LNCAP (cell line): ENCODE measurements around the gene SYNE1.

Source experiments
- TF ChIP-seq, protein P1 (sequence below): fragments of 450-650 bp; IDR thresholded peaks from 2 replicates; pipeline ENCODE4 v1.5.1; 2017; ENCODE audit warnings: mild to moderate bottlenecking

Gene SYNE1

DNA sequence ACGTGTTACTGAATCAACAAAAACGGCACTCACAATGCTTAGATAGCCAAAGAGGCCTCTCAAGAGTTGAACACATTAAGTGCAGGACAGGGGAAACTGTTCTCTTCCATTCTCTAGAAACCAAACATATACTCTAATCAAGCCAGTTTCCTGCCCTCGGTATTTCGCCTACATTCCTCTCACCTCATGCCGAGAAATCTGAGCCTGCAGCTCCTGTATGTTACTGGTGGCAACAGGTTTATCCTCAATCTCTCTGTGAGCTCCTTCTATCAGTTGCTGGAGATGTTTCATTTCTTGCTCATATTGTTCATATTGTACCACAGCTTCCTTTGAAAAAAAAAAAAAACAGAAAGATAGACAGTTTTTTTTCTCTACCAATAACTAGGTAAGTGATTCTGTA, 328.9 kb downstream of the SYNE1 start:
- TF ChIP-seq, protein P1, sequence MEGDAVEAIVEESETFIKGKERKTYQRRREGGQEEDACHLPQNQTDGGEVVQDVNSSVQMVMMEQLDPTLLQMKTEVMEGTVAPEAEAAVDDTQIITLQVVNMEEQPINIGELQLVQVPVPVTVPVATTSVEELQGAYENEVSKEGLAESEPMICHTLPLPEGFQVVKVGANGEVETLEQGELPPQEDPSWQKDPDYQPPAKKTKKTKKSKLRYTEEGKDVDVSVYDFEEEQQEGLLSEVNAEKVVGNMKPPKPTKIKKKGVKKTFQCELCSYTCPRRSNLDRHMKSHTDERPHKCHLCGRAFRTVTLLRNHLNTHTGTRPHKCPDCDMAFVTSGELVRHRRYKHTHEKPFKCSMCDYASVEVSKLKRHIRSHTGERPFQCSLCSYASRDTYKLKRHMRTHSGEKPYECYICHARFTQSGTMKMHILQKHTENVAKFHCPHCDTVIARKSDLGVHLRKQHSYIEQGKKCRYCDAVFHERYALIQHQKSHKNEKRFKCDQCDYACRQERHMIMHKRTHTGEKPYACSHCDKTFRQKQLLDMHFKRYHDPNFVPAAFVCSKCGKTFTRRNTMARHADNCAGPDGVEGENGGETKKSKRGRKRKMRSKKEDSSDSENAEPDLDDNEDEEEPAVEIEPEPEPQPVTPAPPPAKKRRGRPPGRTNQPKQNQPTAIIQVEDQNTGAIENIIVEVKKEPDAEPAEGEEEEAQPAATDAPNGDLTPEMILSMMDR = no peak

DNA sequence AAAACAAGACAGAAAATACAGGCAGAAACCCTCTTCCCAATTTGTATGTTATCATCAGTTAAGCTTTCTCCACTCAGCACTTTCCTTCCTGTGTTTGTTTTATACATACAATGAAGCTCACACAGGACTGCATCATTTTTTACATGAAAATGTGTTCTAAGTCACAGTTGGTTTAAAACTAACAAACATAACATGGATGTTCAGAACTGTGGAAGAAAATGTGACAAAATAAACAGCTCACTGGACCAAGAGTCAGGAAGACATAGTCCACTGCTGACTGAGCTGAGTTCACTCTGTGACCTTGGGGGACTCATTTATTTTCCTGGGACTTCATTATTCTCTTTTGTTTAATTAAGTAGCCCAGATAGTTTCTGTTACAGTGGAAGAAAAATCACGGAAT, 331.5 kb downstream of the SYNE1 start:
- TF ChIP-seq, protein P1 = no peak

DNA sequence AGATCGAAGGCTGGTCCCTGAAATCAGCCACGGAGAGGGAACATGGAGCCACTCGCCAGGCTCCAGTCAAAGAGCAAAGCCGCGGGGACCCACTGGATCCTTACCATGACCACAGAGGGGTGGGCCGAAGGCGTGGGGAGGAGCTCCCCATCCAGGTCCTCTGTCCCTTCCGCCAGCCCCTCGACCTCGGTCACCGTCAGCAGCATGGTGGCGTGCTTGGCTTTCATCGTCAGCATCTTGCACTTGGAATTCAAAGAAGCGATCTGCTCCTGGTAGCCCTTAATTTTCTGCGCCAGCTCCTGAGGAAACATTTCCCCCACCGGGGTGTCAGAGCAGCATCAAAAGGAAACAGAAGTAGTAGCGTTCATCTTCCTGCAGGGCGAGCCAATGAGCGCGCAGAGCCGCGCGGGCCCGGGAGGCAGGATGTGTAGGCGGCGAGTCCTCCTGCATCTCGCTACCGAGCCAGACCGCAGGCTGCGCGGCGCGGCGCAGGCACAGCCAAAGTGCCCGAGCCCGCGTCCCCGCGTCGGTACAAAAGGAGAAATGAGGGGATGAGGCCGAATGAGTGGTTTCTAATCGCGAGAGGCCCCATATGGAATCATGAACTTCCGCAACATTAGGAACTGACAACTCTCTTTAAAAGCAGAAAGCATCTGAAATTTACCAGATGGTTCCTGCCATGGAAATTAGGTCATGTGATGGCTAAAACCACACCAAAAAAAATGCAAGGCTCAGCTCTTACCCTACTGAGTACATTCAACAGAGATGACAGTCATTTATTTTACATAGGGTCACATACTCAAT, 335.2 kb downstream of the SYNE1 start:
- TF ChIP-seq, protein P1 = peak; percentile 51

DNA sequence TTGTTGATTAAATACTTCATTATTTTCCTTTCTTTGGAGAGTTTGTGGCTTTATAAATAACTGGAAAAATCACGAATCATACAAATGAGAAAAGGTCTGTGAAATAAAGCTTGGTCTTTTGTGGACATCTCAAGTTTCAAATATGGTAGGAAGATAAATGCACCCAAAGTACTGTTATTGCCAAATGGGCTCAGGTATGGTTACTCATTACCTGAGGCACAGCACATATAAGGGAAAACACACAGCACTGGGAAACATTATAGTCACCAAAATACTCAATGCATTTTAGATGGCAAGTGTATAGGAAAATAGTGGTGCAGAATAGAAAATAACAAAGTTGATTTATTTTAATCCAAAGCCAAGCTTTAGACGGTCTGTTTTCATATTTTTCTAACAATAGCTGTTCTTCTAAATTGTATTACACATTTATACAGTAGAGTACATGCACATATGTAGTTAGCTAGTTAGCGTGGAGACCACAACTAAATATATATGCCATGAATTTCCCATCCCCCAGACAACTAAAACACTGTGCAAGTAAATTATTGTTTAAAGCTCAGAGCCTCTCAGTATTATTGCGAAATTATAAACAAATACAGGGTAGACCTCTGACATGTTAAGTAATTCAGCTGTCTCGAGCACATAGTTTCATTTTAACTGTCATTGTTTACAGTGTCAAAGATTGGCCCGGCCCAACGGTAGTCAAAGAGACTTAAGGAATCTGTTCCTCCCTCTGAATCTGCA, 336.0 kb downstream of the SYNE1 start:
- TF ChIP-seq, protein P1 = no peak

DNA sequence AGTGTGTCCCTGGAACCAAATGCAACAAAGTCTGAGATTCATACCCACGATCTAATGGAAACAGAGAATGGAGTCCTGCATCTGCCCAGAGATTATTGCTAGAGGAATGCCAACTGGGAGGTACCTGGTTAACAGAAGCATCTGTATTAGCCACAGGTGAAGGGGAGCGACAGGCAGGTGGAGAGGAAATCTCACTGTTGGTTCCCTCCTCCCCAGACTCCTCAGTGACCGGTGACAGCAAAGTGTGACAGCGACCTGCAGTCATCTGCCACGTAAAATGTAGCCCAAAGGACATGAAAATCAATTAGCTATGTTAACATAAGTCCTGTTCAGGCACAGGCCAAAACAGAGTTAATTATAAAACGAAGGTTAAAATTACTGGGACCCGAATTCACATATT, 336.6 kb downstream of the SYNE1 start:
- TF ChIP-seq, protein P1 = no peak

DNA sequence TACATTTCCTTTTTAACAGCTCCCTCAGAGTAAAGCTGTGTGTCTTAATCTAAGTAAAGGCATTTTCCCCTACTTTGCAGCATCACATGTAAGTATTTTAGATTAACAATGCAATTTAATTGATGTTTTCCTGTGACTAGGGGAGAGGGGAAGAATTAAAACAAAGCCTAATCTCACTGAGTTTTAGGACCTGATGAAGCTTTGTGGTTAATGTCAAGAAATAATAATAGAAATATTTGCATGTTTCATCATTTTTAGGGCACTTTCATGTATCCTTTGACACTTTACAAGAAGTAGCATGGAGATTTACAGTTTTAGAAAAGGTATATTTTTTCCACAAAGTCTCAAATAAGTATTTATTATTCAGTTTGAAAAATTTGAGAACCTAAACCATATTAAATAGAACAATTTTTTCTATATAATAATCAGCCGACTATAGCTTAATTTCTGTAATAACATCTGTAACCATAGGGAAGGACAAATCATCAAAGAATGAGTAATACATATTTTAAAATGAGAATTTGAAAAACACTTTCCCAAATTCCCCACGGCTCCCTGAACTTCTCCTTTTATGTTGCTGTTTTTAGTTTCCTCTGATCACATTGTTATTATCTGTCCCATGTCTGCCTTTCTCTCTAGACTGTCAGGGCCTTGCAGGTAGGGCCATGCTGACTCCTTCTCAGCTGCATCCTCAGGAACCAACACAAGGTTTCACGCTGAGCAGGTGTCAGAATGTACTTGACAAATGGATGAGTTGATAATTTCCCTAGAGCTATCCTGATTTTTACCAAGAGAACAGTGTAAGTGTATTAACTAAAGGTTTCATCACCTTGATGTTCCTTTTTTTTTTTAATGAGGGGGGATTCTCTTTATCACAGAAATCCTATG, 338.1 kb downstream of the SYNE1 start:
- TF ChIP-seq, protein P1 = no peak

DNA sequence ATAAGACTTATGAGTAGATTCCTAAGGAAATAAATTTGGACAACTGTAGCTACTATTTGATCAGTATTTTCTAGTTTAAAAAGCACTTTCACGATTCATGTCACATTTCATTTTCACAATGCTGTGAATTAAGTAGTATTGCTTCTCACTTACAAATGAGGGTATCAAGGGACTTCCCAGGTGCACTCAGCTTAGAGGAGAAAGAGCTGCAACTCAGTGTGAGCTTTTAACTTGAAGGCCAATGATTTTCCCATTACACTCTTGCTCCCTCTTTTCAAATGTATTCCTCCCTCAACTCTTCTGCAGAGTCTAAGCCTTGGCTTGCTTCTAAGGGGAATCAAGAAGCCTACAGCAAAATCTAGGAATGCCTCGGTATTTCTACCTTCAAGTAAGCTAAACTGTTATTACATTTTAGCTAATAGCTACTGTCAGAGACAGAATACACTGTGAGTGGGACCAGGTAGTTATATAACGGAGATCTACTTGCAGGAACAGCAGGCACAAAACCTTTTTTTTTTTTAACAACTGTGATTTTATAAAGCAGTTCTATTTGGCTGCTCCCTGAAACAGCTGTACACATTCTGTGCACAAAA, 339.0 kb downstream of the SYNE1 start:
- TF ChIP-seq, protein P1 = no peak
